Activated T-helper 17 cell treated with anti-CD3 and anti-CD28 coated beads, Interleukin-2, amount 50 U/mL, for 72 hours (primary cell): ENCODE results near the gene RNF141. TPM values are rescaled to one million over a fixed set of nuclear protein-coding genes. Genes with fewer than 3 reads are reported as not detected.

ENCODE experiments used
- ATAC-seq: fragments of 150-1000 bp; cut with Tn5 transposase; replicated peaks from 2 replicates; pipeline ENCODE4 v1.10.0; 2021; ENCODE audit warnings: mild to moderate bottlenecking, moderate library complexity
- H3K27ac Mint-ChIP-seq: one replicate; pipeline ENCODE4 v1.8.0; 2022; ENCODE audit warnings: mixed read lengths
- H3K27me3 Mint-ChIP-seq: one replicate; pipeline ENCODE4 v1.8.0; 2022; ENCODE audit warnings: mixed read lengths
- H3K36me3 Mint-ChIP-seq: one replicate; pipeline ENCODE4 v1.8.0; 2022; ENCODE audit warnings: low read depth, mild to moderate bottlenecking, mixed read lengths
- H3K4me1 Mint-ChIP-seq: one replicate; pipeline ENCODE4 v1.8.0; 2022; ENCODE audit warnings: mixed read lengths
- H3K4me3 Mint-ChIP-seq: one replicate; pipeline ENCODE4 v1.8.0; 2022; ENCODE audit warnings: mild to moderate bottlenecking, mixed read lengths
- H3K9me3 Mint-ChIP-seq: one replicate; pipeline ENCODE4 v1.8.0; 2022; ENCODE audit warnings: mixed read lengths
- total RNA-seq, 2 donors: library from RNA; stranded (reverse); gene quantifications; one replicate each; pipeline ENCODE4 v1.2.3, GENCODE V29; 2022

The RNF141 gene
- total RNA-seq = 1 to 10 TPM; 7.8 to 8.5 TPM

GRCh38 chr11:10540915-10541560 lies at the start of gene RNF141:
TSS of gene RNF141 (minus strand) at chr11:10541187. CDS start at chr11:10534158, 7,029 bp downstream.
- peak within 1 kb of the TSS; percentile 86 for H3K27ac Mint-ChIP-seq
- H3K9me3 Mint-ChIP-seq = no peaks in the 10 kb centered on the region
- peak; percentile 99 for ATAC-seq
- no peaks in the 10 kb centered on the region for H3K36me3 Mint-ChIP-seq
- H3K4me1 Mint-ChIP-seq = peaks cover 8% of the 10 kb centered on the region
- peak within 1 kb of the TSS; percentile 88 for H3K4me3 Mint-ChIP-seq
- no peaks in the 10 kb centered on the region for H3K27me3 Mint-ChIP-seq

DNA sequence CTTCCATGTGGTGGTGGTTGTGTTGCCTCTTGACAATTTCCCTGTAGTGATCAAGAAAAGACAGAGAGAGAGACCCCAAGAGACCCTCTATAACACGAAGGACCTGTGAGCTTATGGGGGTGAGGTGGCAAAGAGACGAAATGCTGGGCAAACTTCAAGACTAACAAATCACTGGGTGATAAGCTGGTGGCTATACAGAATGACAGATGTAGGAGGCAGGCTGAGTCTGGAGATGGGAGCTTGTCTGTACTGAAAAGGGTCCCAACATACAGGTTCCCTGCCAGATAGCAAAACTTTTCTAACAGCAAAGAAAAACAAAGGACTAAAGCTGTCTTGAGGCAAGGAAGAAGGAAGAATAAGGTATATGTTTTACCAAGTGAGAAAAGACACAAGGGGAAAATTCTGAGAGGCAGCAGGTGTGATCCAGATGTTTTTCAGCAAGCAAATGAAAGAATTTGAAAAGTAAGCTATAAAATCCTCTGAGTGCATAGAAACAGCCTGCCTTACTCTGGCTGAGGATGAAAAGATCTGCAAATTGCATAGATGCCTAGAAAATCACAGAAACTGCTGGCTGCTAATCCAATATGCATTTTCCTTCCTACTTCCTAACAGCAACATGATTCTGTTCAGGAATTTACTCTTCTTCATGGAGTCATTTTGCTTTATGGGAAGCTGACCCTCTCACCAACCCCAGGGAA lies 49.4 kb upstream of the RNF141 start:
- H3K4me3 Mint-ChIP-seq = no peak overlapping the region
- no peaks in the 10 kb centered on the region for H3K36me3 Mint-ChIP-seq
- no peaks in the 10 kb centered on the region for H3K4me1 Mint-ChIP-seq
- no peaks in the 10 kb centered on the region for H3K9me3 Mint-ChIP-seq
- H3K27ac Mint-ChIP-seq = no peak overlapping the region
- H3K27me3 Mint-ChIP-seq = peaks cover 12% of the 10 kb centered on the region
- ATAC-seq = no peak

DNA sequence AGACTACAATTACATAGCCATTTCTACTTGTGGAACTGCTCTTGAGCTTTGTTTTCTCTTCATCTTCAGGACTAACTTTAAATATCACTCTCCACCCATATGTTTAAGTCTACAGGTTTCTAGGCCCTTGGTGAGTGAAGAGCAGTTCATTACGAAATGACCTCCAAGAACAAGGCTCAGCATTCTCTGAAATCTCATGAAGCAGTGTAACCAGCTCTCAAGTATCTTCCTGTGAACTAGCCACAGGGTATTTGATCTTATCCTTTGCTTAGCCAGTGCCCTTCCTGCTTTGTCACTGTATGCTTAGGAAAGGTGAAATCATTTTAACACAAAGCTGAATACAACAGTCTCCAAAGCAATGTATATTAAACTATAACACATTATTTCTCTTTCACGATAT lies 47.9 kb upstream of the RNF141 start:
- Mint-ChIP-seq H3K36me3 (no peaks in the 10 kb centered on the region), H3K27me3 (peaks cover 12% of the 10 kb centered on the region), H3K4me1 (no peaks in the 10 kb centered on the region), H3K9me3 (no peaks in the 10 kb centered on the region), H3K27ac (no peak overlapping the region), H3K4me3 (no peak overlapping the region)
- no peak for ATAC-seq

GRCh38 chr11:10587995-10588394 lies 47.0 kb upstream of the RNF141 start:
- H3K4me1 Mint-ChIP-seq = no peaks in the 10 kb centered on the region
- H3K27ac Mint-ChIP-seq = no peak overlapping the region
- H3K9me3 Mint-ChIP-seq = no peaks in the 10 kb centered on the region
- peaks cover 18% of the 10 kb centered on the region for H3K27me3 Mint-ChIP-seq
- H3K4me3 Mint-ChIP-seq = no peak overlapping the region
- ATAC-seq = no peak
- no peaks in the 10 kb centered on the region for H3K36me3 Mint-ChIP-seq

DNA sequence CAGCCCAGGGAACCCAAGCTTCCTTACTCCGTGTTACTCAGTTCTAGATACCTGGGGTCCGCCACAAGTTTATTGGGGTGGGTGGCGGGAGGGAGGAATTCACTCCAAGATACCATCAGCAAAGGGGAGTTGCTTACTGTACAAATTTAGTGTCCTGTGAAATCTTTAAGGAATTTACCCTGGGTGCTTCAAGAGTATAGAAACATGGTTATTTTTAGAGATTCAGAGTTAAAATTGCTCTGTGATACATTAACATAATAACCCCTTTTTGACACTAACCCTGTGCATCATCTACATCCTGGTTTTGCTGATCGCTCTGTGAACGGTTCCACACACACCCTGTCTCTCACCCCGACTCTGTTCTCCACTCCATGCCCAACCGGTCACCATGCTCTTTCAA lies 46.4 kb upstream of the RNF141 start:
- H3K9me3 Mint-ChIP-seq = no peaks in the 10 kb centered on the region
- no peak overlapping the region for H3K4me3 Mint-ChIP-seq
- H3K36me3 Mint-ChIP-seq = no peaks in the 10 kb centered on the region
- no peaks in the 10 kb centered on the region for H3K4me1 Mint-ChIP-seq
- peaks cover 20% of the 10 kb centered on the region for H3K27me3 Mint-ChIP-seq
- no peak overlapping the region for H3K27ac Mint-ChIP-seq
- no peak for ATAC-seq

GRCh38 chr11:10584071-10584501 lies 43.1 kb upstream of the RNF141 start:
- Mint-ChIP-seq H3K27me3 (peaks cover 17% of the 10 kb centered on the region), H3K4me1 (no peaks in the 10 kb centered on the region), H3K4me3 (no peak overlapping the region), H3K36me3 (no peaks in the 10 kb centered on the region), H3K27ac (no peak overlapping the region), H3K9me3 (no peaks in the 10 kb centered on the region)
- no peak for ATAC-seq

DNA sequence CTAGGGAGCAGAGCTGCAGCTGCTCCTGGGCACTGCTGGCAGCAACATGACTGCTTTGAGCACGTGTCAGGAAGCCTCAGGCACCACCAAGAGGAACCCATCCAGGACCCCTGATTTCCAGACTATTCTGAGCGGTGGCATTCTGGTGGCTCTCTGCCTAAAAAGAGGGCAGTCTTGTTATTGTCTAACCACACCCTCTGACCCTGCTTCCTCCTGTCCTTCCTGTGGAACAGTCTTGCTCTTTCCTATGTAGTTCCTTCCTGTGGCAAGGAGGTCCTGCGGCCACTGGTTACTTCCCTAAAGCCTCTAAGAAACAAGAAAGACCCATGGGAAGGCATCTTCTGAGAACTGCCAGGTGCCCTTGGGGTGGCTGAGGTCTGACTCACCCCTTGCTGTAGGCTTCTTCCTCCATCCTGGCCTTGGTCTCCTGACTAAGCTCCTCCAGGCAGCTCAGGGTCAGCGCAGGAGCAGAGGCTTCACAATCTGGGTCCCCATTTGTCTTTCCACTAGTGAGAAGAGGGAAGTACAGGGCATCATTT lies 40.6 kb upstream of the RNF141 start:
- no peak for ATAC-seq
- no peak overlapping the region for H3K27ac Mint-ChIP-seq
- H3K36me3 Mint-ChIP-seq = no peaks in the 10 kb centered on the region

DNA sequence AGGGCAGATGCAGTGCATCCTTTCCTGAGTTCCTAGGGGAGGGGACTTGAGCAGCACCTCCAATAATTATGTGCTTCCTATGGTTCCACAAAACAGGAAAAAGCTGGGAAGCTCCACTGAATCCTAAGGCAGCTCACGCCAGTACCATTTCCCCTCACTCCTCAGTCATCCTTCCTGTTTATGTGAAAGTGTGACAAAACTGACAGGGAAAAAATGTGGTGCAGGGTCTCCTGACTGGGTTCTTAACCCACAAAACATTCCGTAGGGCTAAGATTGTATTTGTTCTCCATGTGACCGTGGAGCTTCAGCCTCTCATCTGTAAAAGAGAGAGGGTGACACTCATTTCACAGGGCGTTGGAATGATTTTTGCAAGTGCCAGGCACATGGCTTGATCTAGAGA lies 39.6 kb upstream of the RNF141 start:
- H3K36me3 Mint-ChIP-seq = no peaks in the 10 kb centered on the region
- no peak for ATAC-seq
- H3K27ac Mint-ChIP-seq = no peak overlapping the region
- no peaks in the 10 kb centered on the region for H3K4me1 Mint-ChIP-seq
- no peak overlapping the region for H3K4me3 Mint-ChIP-seq
- no peaks in the 10 kb centered on the region for H3K9me3 Mint-ChIP-seq
- H3K27me3 Mint-ChIP-seq = peaks cover 23% of the 10 kb centered on the region

More for the DNA sequence above, 40.6 kb upstream of the RNF141 start:
- Mint-ChIP-seq H3K4me1 (no peaks in the 10 kb centered on the region), H3K27me3 (peaks cover 23% of the 10 kb centered on the region), H3K9me3 (no peaks in the 10 kb centered on the region), H3K4me3 (no peak overlapping the region)

DNA sequence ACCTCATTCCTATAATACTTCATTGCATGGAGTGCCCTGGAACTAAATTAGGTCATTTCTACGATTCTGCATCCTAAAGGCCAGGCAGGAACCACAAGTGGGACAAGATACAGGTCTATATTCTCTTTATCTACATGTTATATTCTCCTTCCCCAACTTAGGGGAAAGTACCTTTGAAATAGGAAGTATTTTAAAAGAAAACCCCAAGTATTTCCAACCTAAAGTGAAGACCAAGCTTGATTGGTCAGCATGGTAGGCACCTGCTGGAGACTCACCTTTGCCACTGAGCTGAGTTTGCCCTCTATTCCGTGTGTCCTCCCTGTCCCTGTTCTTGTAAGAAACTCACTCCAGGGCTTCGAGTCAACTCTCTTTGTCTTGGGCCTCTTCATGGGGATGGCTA lies 38.7 kb upstream of the RNF141 start:
- H3K27me3 Mint-ChIP-seq = peaks cover 23% of the 10 kb centered on the region
- H3K9me3 Mint-ChIP-seq = no peaks in the 10 kb centered on the region
- H3K4me3 Mint-ChIP-seq = no peak overlapping the region
- no peaks in the 10 kb centered on the region for H3K4me1 Mint-ChIP-seq
- H3K36me3 Mint-ChIP-seq = no peaks in the 10 kb centered on the region
- H3K27ac Mint-ChIP-seq = no peak overlapping the region
- ATAC-seq = no peak

DNA sequence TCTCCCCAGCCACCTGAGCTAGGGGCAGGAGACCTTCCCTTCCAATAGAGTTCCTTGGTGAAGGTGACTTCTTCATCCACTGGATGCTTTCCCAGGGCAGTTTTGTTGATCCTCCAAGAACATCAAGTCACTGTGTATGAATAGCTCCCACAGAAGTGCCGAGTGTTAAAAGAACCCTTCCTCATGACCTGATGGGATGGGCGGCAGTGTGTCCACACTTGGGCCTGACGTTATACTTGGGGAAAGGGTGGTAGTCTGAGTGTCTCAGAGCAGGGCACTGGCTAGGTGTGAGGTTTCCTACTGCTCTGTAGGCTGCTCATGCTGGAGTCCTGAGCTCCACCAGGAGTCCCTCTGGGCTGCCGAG lies 35.0 kb upstream of the RNF141 start:
- no peaks in the 10 kb centered on the region for H3K36me3 Mint-ChIP-seq
- no peaks in the 10 kb centered on the region for H3K4me1 Mint-ChIP-seq
- H3K27me3 Mint-ChIP-seq = peaks cover 18% of the 10 kb centered on the region
- no peak overlapping the region for H3K4me3 Mint-ChIP-seq
- ATAC-seq = no peak
- H3K9me3 Mint-ChIP-seq = no peaks in the 10 kb centered on the region
- no peak overlapping the region for H3K27ac Mint-ChIP-seq

DNA sequence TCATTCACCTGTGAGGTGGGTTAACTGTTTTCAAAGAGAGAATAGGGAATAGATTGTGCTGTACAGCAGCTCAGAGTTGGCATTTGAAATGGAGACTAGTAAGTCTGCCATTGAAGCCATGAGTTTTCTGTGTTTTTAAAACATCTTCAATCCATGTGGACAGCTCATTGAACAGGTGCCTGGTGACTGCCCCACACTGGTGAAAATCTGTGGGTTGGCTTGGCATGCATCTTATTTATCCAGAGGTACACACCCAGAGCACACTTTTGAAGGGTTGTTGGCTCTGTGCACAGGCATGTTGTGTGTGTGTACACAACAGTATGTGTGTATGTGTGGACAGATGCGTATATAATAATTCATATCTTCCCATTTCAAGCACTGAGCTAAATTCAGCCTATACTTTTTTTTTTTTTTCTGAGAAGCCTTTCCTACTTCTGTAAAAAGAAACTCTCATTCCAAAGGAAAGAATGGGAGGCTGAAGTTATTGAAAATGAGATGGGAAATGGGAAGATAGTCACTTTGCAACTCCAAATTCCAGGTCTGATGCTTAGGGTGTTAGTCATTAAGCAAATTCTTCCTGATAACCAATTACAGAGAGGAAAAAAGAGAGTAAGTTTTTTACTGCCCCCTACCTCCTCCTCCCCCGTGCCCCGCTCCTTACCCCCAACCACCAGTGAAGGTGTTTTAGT lies 34.5 kb upstream of the RNF141 start:
- no peaks in the 10 kb centered on the region for H3K36me3 Mint-ChIP-seq
- H3K4me1 Mint-ChIP-seq = no peaks in the 10 kb centered on the region
- H3K4me3 Mint-ChIP-seq = no peak overlapping the region
- ATAC-seq = no peak
- H3K27me3 Mint-ChIP-seq = peaks cover 18% of the 10 kb centered on the region
- no peaks in the 10 kb centered on the region for H3K9me3 Mint-ChIP-seq
- H3K27ac Mint-ChIP-seq = no peak overlapping the region

DNA sequence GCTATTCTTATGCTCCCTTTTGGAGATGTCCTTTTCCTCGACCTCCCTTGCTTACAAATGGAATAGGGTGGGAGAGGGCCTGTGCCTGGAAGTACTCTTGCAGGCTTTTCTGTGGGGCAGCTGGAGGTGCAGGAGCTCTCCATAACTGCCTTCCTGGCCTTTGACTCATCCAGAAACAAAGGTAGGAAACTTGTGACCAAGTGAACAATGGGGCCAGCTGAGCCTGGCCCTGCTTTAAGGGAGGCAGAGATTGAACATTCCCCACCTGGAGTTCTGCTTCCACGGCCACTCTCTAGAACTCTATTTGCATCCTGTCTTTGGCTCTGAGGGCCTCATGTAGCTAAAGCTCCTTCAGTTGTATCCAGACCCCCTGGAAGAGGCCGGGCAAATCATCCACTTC lies 32.6 kb upstream of the RNF141 start:
- no peaks in the 10 kb centered on the region for H3K4me1 Mint-ChIP-seq
- H3K36me3 Mint-ChIP-seq = no peaks in the 10 kb centered on the region
- no peak overlapping the region for H3K4me3 Mint-ChIP-seq
- no peak for ATAC-seq
- H3K27ac Mint-ChIP-seq = no peak overlapping the region
- H3K9me3 Mint-ChIP-seq = no peaks in the 10 kb centered on the region
- H3K27me3 Mint-ChIP-seq = peaks cover 18% of the 10 kb centered on the region

DNA sequence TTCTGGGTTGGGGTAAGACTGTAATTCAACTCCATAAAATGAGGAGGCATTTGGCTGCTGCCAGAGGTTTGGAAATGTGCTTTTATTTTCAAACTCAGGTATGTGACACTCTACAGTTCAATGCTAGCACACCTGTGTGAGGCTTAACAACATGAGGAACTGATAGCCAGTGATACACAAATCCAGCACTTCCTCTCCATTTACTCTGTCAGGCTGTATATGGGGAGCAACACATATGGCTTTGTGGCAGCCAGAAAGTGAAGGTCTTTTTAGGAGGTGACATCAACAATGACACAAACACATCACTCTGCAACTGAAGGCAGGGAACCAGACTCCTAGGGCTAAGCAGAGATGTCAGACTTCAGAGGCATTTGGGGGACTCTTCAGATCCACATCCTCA lies 32.0 kb upstream of the RNF141 start:
- peaks cover 18% of the 10 kb centered on the region for H3K27me3 Mint-ChIP-seq
- H3K9me3 Mint-ChIP-seq = no peaks in the 10 kb centered on the region
- no peaks in the 10 kb centered on the region for H3K4me1 Mint-ChIP-seq
- no peaks in the 10 kb centered on the region for H3K36me3 Mint-ChIP-seq
- H3K4me3 Mint-ChIP-seq = no peak overlapping the region
- ATAC-seq = no peak
- no peak overlapping the region for H3K27ac Mint-ChIP-seq

- Mint-ChIP-seq H3K27ac (no peak overlapping the region), H3K27me3 (peaks cover 17% of the 10 kb centered on the region), H3K4me1 (no peaks in the 10 kb centered on the region), H3K4me3 (no peak overlapping the region), H3K36me3 (no peaks in the 10 kb centered on the region), H3K9me3 (no peaks in the 10 kb centered on the region)
- ATAC-seq = no peak
These were observed 31.5 kb upstream of the RNF141 start for GRCh38 chr11:10572533-10572932.

- H3K4me1 Mint-ChIP-seq = no peaks in the 10 kb centered on the region
- no peak within 1 kb of the TSS for H3K4me3 Mint-ChIP-seq
- H3K9me3 Mint-ChIP-seq = no peaks in the 10 kb centered on the region
- no peak for ATAC-seq
- H3K27ac Mint-ChIP-seq = no peak within 1 kb of the TSS
- H3K36me3 Mint-ChIP-seq = no peaks in the 10 kb centered on the region
- peaks cover 9% of the 10 kb centered on the region for H3K27me3 Mint-ChIP-seq
These were observed 27.5 kb upstream of the RNF141 start, which contains the start of gene LYVE1 for GRCh38 chr11:10568486-10568941. TSS of gene LYVE1 (minus strand) at chr11:10568665. CDS start at chr11:10568532, 133 bp downstream.
